HepG2 (cell line): ENCODE data around the gene CAMK2D. TPM values are rescaled to one million over a fixed set of nuclear protein-coding genes. Genes with fewer than 3 reads are reported as not detected.

Experiments
- ATAC-seq: fragments of 200-7000 bp; cut with Tn5 transposase; 3 replicates; pipeline ENCODE4 v1.9.1; 2020; ENCODE audit warnings: mild to moderate bottlenecking, moderate library complexity
- BruUV-seq: library from RNA; stranded (reverse); fragments of 400-500 nt; replicated peaks from 2 replicates; lab custom pipeline; 2021; lab: Mats Ljungman, UMichigan
- CTCF ChIA-PET: fragments of 300-600 bp; formaldehyde crosslinking; extraction: SDS; loops from one replicate; lab custom pipeline; 2021; ENCODE audit warnings: low total read pairs, inconsistent platforms, low intra/inter-chr PET ratio; lab: Yijun Ruan, JAX
- POLR2A ChIA-PET: fragments of 350-600 bp; sonication (Branson Sonifier 250); formaldehyde crosslinking; loops from one replicate; lab custom pipeline; 2020; ENCODE audit warnings: antibody characterized with exemption, inconsistent platforms; lab: Yijun Ruan, JAX
- DNase-seq: peaks from one replicate; pipeline ENCODE4 v3.0.0-alpha.2; 2015; ENCODE audit warnings: low spot score
- FAIRE-seq: peaks from 3 replicates; lab custom pipeline; 2011; peaks lifted over from hg19 to GRCh38; lab: Jason Lieb, UNC
- H2AFZ ChIP-seq: one replicate; pipeline ENCODE4 v1.6.1; 2011; ENCODE audit warnings: low read length, inconsistent platforms
- H3K27ac ChIP-seq: fragments of 300-600 bp; 3 replicates; pipeline ENCODE4 v1.8.0; 2011; ENCODE audit warnings: mixed run types, mild to moderate bottlenecking, mixed read lengths, low read length, inconsistent platforms; ENCODE audit not compliant: insufficient read depth; ENCODE audit errors: extremely low read length
- H3K27me3 ChIP-seq, 2 experiments: fragments of 200-600 bp in 1 of 2; 2 replicates in 1 of 2; 3 replicates in 1 of 2; pipeline versions ENCODE4 v1.6.0 to v1.8.0; 2011; ENCODE audit warnings: low read length in 2 of 2, mild to moderate bottlenecking in 2 of 2, moderate library complexity in 2 of 2, inconsistent platforms in 1 of 2; ENCODE audit not compliant: insufficient read depth in 2 of 2, control insufficient read depth in 1 of 2
- H3K36me3 ChIP-seq, 2 experiments: fragments of 200-600 bp in 1 of 2; replicated peaks in 1 of 2; 2 replicates in 1 of 2; 3 replicates in 1 of 2; pipeline versions ENCODE4 v1.5.1 to v1.8.0; 2011; ENCODE audit warnings: low read length in 2 of 2, inconsistent platforms in 1 of 2; ENCODE audit not compliant: insufficient read depth in 2 of 2, control insufficient read depth in 1 of 2
- H3K4me1 ChIP-seq: 2 replicates; pipeline ENCODE4 v1.5.1; 2012; ENCODE audit warnings: low read length, inconsistent platforms; ENCODE audit not compliant: insufficient read depth
- H3K4me2 ChIP-seq: 2 replicates; pipeline ENCODE4 v1.6.0; 2011; ENCODE audit warnings: low read depth, low read length, inconsistent platforms
- H3K4me3 ChIP-seq, 3 experiments: fragments of 200-600 bp in 1 of 3; sonication (generic), shearing (Covaris generic) in 1 of 3; replicated peaks in 1 of 3; 2 replicates each; pipeline ENCODE4 v1.5.1; 2011 to 2016; ENCODE audit warnings: low read length in 3 of 3, inconsistent platforms in 2 of 3, low read depth in 2 of 3, mild to moderate bottlenecking in 2 of 3, control low read depth in 1 of 3, mixed read lengths in 1 of 3; ENCODE audit not compliant: insufficient read depth in 1 of 3
- H3K79me2 ChIP-seq: one replicate; pipeline ENCODE4 v1.6.1; 2011; ENCODE audit warnings: low read length, inconsistent platforms; ENCODE audit not compliant: insufficient read depth
- H3K9ac ChIP-seq: 2 replicates; pipeline ENCODE4 v1.6.0; 2011; ENCODE audit warnings: mild to moderate bottlenecking, low read depth, low read length, inconsistent platforms; ENCODE audit not compliant: insufficient read depth
- H3K9me3 ChIP-seq: 2 replicates; pipeline ENCODE4 v1.5.1; 2012; ENCODE audit warnings: mild to moderate bottlenecking, low read length
- H4K20me1 ChIP-seq: 2 replicates; pipeline ENCODE4 v1.6.0; 2011; ENCODE audit warnings: inconsistent platforms, mild to moderate bottlenecking, low read length, moderate library complexity; ENCODE audit not compliant: insufficient read depth
- CBX1 ChIP-seq: IDR thresholded peaks from one replicate; pipeline ENCODE4 v1.6.1; 2016; ENCODE audit warnings: antibody characterized with exemption, low read depth
- DMAP1 ChIP-seq: IDR thresholded peaks from 2 replicates; pipeline ENCODE4 v1.6.1; 2016
- FOXJ3 ChIP-seq: sonication (generic); formaldehyde crosslinking; IDR thresholded peaks from 2 replicates; pipeline ENCODE4 v1.4.0; 2020; ENCODE audit warnings: missing genetic modification reagents, mild to moderate bottlenecking, borderline replicate concordance
- GLI4 ChIP-seq: sonication (generic); formaldehyde crosslinking; IDR thresholded peaks from 2 replicates; pipeline ENCODE4 v1.5.1; 2020; ENCODE audit warnings: missing genetic modification reagents, mild to moderate bottlenecking, moderate library complexity, borderline replicate concordance
- U2AF2 ChIP-seq: fragments of 200-400 bp; formaldehyde crosslinking; IDR thresholded peaks from 2 replicates; pipeline ENCODE4 v1.6.1; 2017; ENCODE audit warnings: low read depth, mild to moderate bottlenecking, low read length
- ZNF180 ChIP-seq: sonication (generic); formaldehyde crosslinking; IDR thresholded peaks from 2 replicates; pipeline ENCODE4 v1.4.0; 2020; ENCODE audit warnings: low read depth, missing genetic modification reagents, borderline replicate concordance
- ZNF496 ChIP-seq: sonication (generic); formaldehyde crosslinking; IDR thresholded peaks from 2 replicates; pipeline ENCODE4 v1.8.1; 2023; ENCODE audit warnings: mild to moderate bottlenecking, moderate library complexity, missing genetic modification reagents; ENCODE audit not compliant: insufficient replicate concordance
- ZNF747 ChIP-seq: sonication (generic); formaldehyde crosslinking; IDR thresholded peaks from 2 replicates; pipeline ENCODE4 v1.8.1; 2023; ENCODE audit warnings: missing genetic modification reagents, mild to moderate bottlenecking, borderline replicate concordance
- WGBS: methylation state at CpG from one replicate; pipeline ENCODE4 v1.1.6; 2017; ENCODE audit warnings: low lambda C conversion rate; 5-methylcytosine and 5-hydroxymethylcytosine counted together
- in situ Hi-C: cut with HindIII; loops from 2 replicates; pipeline ENCODE4 v1.10.0; 2017; ENCODE audit warnings: low pct_unique_long_range_greater_than_20kb; ENCODE audit not compliant: extremely low pct_ligation_motif_present
- intact Hi-C: fragments of 100-400 bp; cut with micrococcal nuclease; formaldehyde crosslinking; loops from one replicate; pipeline ENCODE4 v1.10.0; 2022; ENCODE audit not compliant: unreplicated experiment
- polyA plus RNA-seq, 8 experiments: library from polyadenylated mRNA; depleted of rRNA in 3 of 8; stranded (reverse) in 7 of 8; unstranded in 1 of 8; fragments of >200 nt; fragmentation: Illumina TruSeq in 4 of 8; extraction: Trizol in 4 of 8; gene quantifications; 2 replicates each; pipeline versions ENCODE4 v1.2.1 to v1.2.3, GENCODE V29; 2011 to 2016; ENCODE audit warnings: low read depth in 4 of 8, missing spikeins in 1 of 8, mixed read lengths in 1 of 8; ENCODE audit not compliant: insufficient read depth in 1 of 8
- total RNA-seq, 5 experiments: library from RNA; depleted of rRNA; stranded (reverse); fragments of >200 nt; fragmentation: Illumina TruSeq; extraction: Trizol; gene quantifications; 2 replicates each; pipeline ENCODE4 v1.2.3, GENCODE V29; 2016; ENCODE audit warnings: low read depth in 1 of 5
- TF ChIP-seq, protein P1 (sequence below): IDR thresholded peaks from 2 replicates; pipeline ENCODE4 v1.4.0; 2020; ENCODE audit warnings: mild to moderate bottlenecking, missing genetic modification reagents

CAMK2D gene
- total and polyA plus RNA-seq, 2 of the 13 experiments (the other 11 are each of a cell fraction or from before 2014, with no cell fraction given): 18.0 to 65.4 TPM

DNA sequence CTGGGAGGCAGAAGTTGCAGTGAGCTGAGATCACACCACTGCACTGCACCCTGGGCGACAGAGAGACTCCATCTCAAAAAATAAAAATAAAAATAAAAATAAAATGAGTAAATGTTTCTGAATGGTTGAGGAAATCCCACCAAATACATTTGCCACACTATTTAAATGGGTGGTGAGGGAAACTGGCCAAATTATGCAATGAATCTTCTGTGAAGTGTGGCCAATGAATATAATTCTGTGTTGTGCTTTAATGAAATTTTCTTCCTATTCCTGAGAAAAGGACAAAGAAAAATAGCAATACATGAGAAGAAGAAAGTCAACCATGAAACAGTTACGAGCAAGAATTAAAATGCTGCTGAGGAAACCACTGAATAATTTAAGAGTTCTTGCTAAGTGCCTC, 69.9 kb downstream of the CAMK2D start:
- Histone ChIP-seq H3K9ac (no peak overlapping the region), H2AFZ (no peak overlapping the region), H4K20me1 (no peaks in the 10 kb centered on the region; the same call in 1 of the 2 replicates), H3K79me2 (peaks cover 16% of the 10 kb centered on the region), H3K9me3 (no peaks in the 10 kb centered on the region), H3K36me3 (peaks cover 0 to 4% of the 10 kb centered on the region in 2 experiments; a peak in 2 of 5 replicates), H3K4me2 (no peak overlapping the region), H3K4me3 (no peak overlapping the region), H3K27me3 (no peaks in the 10 kb centered on the region), H3K4me1 (peaks cover 22% of the 10 kb centered on the region), H3K27ac (no peak overlapping the region)
- intact Hi-C loops: loop anchor here (1.0 kb wide), 1 partner anchor 10 kb away; no protein-coding TSS in a partner anchor
- FAIRE-seq: no peak
- WGBS: 95% methylated on average over 2 of the region's 2 CpGs
- in situ Hi-C loops: no loop called here
- BruUV-seq: no TSS peak
- no peak for DNase-seq
- ATAC-seq: no peak
- TF ChIP-seq U2AF2 (no peak), FOXJ3 (CRISPR knock-in tag) (no peak), CBX1 (no peak), DMAP1 (CRISPR knock-in tag) (no peak), GLI4 (CRISPR knock-in tag) (no peak), ZNF496 (CRISPR knock-in tag) (no peak), ZNF747 (CRISPR knock-in tag) (no peak), ZNF180 (CRISPR knock-in tag) (no peak)
- TF ChIP-seq, protein P1, sequence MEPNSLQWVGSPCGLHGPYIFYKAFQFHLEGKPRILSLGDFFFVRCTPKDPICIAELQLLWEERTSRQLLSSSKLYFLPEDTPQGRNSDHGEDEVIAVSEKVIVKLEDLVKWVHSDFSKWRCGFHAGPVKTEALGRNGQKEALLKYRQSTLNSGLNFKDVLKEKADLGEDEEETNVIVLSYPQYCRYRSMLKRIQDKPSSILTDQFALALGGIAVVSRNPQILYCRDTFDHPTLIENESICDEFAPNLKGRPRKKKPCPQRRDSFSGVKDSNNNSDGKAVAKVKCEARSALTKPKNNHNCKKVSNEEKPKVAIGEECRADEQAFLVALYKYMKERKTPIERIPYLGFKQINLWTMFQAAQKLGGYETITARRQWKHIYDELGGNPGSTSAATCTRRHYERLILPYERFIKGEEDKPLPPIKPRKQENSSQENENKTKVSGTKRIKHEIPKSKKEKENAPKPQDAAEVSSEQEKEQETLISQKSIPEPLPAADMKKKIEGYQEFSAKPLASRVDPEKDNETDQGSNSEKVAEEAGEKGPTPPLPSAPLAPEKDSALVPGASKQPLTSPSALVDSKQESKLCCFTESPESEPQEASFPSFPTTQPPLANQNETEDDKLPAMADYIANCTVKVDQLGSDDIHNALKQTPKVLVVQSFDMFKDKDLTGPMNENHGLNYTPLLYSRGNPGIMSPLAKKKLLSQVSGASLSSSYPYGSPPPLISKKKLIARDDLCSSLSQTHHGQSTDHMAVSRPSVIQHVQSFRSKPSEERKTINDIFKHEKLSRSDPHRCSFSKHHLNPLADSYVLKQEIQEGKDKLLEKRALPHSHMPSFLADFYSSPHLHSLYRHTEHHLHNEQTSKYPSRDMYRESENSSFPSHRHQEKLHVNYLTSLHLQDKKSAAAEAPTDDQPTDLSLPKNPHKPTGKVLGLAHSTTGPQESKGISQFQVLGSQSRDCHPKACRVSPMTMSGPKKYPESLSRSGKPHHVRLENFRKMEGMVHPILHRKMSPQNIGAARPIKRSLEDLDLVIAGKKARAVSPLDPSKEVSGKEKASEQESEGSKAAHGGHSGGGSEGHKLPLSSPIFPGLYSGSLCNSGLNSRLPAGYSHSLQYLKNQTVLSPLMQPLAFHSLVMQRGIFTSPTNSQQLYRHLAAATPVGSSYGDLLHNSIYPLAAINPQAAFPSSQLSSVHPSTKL (CRISPR knock-in tag): no peak
- CTCF ChIA-PET: no interaction called here
- POLR2A ChIA-PET: no interaction called here
